Thyroid gland (tissue), 4 donors: Measurements from ENCODE around the gene SCML1. TPM values are rescaled to one million over a fixed set of nuclear protein-coding genes. Genes with fewer than 3 reads are reported as not detected.

ENCODE experiments used
- DNase-seq, 2 donors: peaks; one replicate each; pipeline ENCODE4 v3.0.0-alpha.2; 2019
- H3K27ac ChIP-seq, 3 donors: fragments of 200-600 bp; sonication (generic); 1 replicate in 2 of 3; 2 replicates in 1 of 3; pipeline ENCODE4 v1.5.1; 2016 to 2019; ENCODE audit warnings: mild to moderate bottlenecking in 1 of 3, moderate library complexity in 1 of 3
- H3K27me3 ChIP-seq: fragments of 200-600 bp; sonication (generic); one replicate; pipeline ENCODE4 v1.5.1; 2019
- H3K36me3 ChIP-seq, 2 donors: fragments of 200-600 bp; sonication (generic); one replicate each; pipeline ENCODE4 v1.5.1; 2016 to 2019
- H3K4me1 ChIP-seq, 2 donors: fragments of 200-600 bp; sonication (generic); one replicate each; pipeline ENCODE4 v1.5.1; 2017 to 2019
- H3K4me3 ChIP-seq, 3 donors: fragments of 200-600 bp; sonication (generic); replicated peaks in 1 of 3; 1 replicate in 2 of 3; 2 replicates in 1 of 3; pipeline ENCODE4 v1.5.1; 2016; ENCODE audit warnings: mild to moderate bottlenecking in 1 of 3
- H3K9me3 ChIP-seq: fragments of 200-600 bp; sonication (generic); one replicate; pipeline ENCODE4 v1.5.1; 2017
- CTCF ChIP-seq, 6 experiments: fragments of 200-600 bp in 3 of 6; fragments of 450-650 bp in 3 of 6; sonication (generic) in 3 of 6; IDR thresholded peaks; one replicate each; pipeline ENCODE4 v1.5.1; 2016 to 2019; ENCODE audit warnings: antibody characterized with exemption in 6 of 6, mild to moderate bottlenecking in 2 of 6, inconsistent platforms in 1 of 6, moderate library complexity in 1 of 6
- POLR2A ChIP-seq, 2 donors: fragments of 450-650 bp; IDR thresholded peaks; one replicate each; pipeline ENCODE4 v1.6.1; 2017; ENCODE audit warnings: antibody characterized with exemption in 2 of 2, mild to moderate bottlenecking in 2 of 2, moderate library complexity in 1 of 2
- WGBS, 2 donors: methylation state at CpG; one replicate each; pipeline ENCODE4 v1.1.5; 2017; 5-methylcytosine and 5-hydroxymethylcytosine counted together
- intact Hi-C: fragments of 100-400 bp; cut with DNase I; formaldehyde crosslinking; loops from one replicate; pipeline ENCODE4 v1.15.1; 2023
- total RNA-seq, 4 donors: library from RNA; depleted of rRNA; stranded (reverse); fragments of >200 nt; gene quantifications; one replicate each; pipeline ENCODE4 v1.2.3, GENCODE V29; 2016

Gene SCML1
- total RNA-seq, 4 donors from 2014 or later: 5.0 to 13.0 (median 8.6) TPM

- TF ChIP-seq POLR2A (IDR thresholded peaks at IDR 0.05) (no peak), CTCF (IDR thresholded peaks at IDR 0.05) (no peak)
- no peaks in the 10 kb centered on the region for H3K9me3 ChIP-seq
- intact Hi-C loops: no loop called here
- 75% methylated on average over 1 of the region's 1 CpG; no CpG with 5 or more reads in 1 of the 2 donors for WGBS, 2 donors
- peak in 1 of 2 donors; percentile 3 for DNase-seq
- no peaks in the 10 kb centered on the region for H3K36me3 ChIP-seq
- no peak overlapping the region for H3K4me3 ChIP-seq
- no peak overlapping the region for H3K27ac ChIP-seq
- no peaks in the 10 kb centered on the region for H3K4me1 ChIP-seq
- H3K27me3 ChIP-seq: no peaks in the 10 kb centered on the region
Observed at GRCh38 chrX:17710871-17711301, 26.4 kb upstream of the SCML1 start.

- no peak for TF ChIP-seq POLR2A (IDR thresholded peaks at IDR 0.05)
- TF ChIP-seq CTCF (IDR thresholded peaks at IDR 0.05): no peak
- Histone ChIP-seq H3K36me3 (no peaks in the 10 kb centered on the region), H3K4me3 (no peak overlapping the region), H3K4me1 (no peaks in the 10 kb centered on the region), H3K27me3 (no peaks in the 10 kb centered on the region), H3K9me3 (no peaks in the 10 kb centered on the region), H3K27ac (no peak overlapping the region)
- 71 to 78% methylated on average over 2 of the region's 2 CpGs for WGBS, 2 donors
- intact Hi-C loops: no loop called here
- no peak for DNase-seq
Observed at GRCh38 chrX:17713288-17713687, 24.0 kb upstream of the SCML1 start.

- no peak overlapping the region for H3K27ac ChIP-seq
- no peak for DNase-seq
- no peaks in the 10 kb centered on the region for H3K9me3 ChIP-seq
- no peaks in the 10 kb centered on the region for H3K4me1 ChIP-seq
- H3K27me3 ChIP-seq: no peaks in the 10 kb centered on the region
- intact Hi-C loops: no loop called here
- no peak for TF ChIP-seq CTCF (IDR thresholded peaks at IDR 0.05)
- no peak for TF ChIP-seq POLR2A (IDR thresholded peaks at IDR 0.05)
- H3K36me3 ChIP-seq: no peaks in the 10 kb centered on the region
- no peak overlapping the region for H3K4me3 ChIP-seq
Observed at GRCh38 chrX:17718649-17719165, 18.6 kb upstream of the SCML1 start.

- H3K9me3 ChIP-seq: no peaks in the 10 kb centered on the region
- WGBS, 2 donors: 67 to 72% methylated on average over 6 of the region's 6 CpGs
Observed at GRCh38 chrX:17719711-17720110, 17.6 kb upstream of the SCML1 start.

GRCh38 chrX:17721715-17722114 is 15.6 kb upstream of the SCML1 start:
- DNase-seq: no peak
- no peaks in the 10 kb centered on the region for H3K36me3 ChIP-seq
- H3K4me3 ChIP-seq: no peak overlapping the region
- H3K4me1 ChIP-seq: no peaks in the 10 kb centered on the region
- 82 to 84% methylated on average over 4 of the region's 4 CpGs for WGBS, 2 donors
- H3K27me3 ChIP-seq: peaks cover 4% of the 10 kb centered on the region
- TF ChIP-seq POLR2A (IDR thresholded peaks at IDR 0.05) (no peak), CTCF (IDR thresholded peaks at IDR 0.05) (no peak)
- intact Hi-C loops: no loop called here
- H3K27ac ChIP-seq: no peak overlapping the region
- H3K9me3 ChIP-seq: no peaks in the 10 kb centered on the region

More at GRCh38 chrX:17719711-17720110, 17.6 kb upstream of the SCML1 start:
- intact Hi-C loops: no loop called here
- H3K27ac ChIP-seq: no peak overlapping the region
- DNase-seq: no peak
- TF ChIP-seq CTCF (IDR thresholded peaks at IDR 0.05) (no peak), POLR2A (IDR thresholded peaks at IDR 0.05) (no peak)
- no peak overlapping the region for H3K4me3 ChIP-seq
- H3K36me3 ChIP-seq: no peaks in the 10 kb centered on the region
- H3K27me3 ChIP-seq: peaks cover 4% of the 10 kb centered on the region
- H3K4me1 ChIP-seq: no peaks in the 10 kb centered on the region
